PFSK-1 (cell line): ENCODE results near the gene RAB9A.

Source experiments
- FOXP2 ChIP-seq: optimal IDR thresholded peaks from 2 replicates; pipeline ENCODE3; 2011; ENCODE audit warnings: borderline replicate concordance, control low read depth, inconsistent platforms; ENCODE audit not compliant: insufficient read depth; ENCODE audit errors: extremely low read length, extremely low read depth
- POLR2AphosphoS5 ChIP-seq: IDR thresholded peaks from 2 replicates; pipeline ENCODE4 v1.6.1; 2012; ENCODE audit warnings: low read depth, mild to moderate bottlenecking, control low read depth, low read length, moderate library complexity
- REST ChIP-seq, 2 experiments: IDR thresholded peaks; 2 replicates each; pipeline versions ENCODE4 v1.6.1 to v1.8.0; 2011 to 2012; ENCODE audit warnings: low read depth in 2 of 2, low read length in 2 of 2, control low read depth in 1 of 2, inconsistent platforms in 1 of 2, mild to moderate bottlenecking in 1 of 2, moderate library complexity in 1 of 2; ENCODE audit not compliant: insufficient read depth in 1 of 2
- SIN3A ChIP-seq: IDR thresholded peaks from 2 replicates; pipeline ENCODE4 v1.6.1; 2012; ENCODE audit warnings: mild to moderate bottlenecking, low read length, moderate library complexity, borderline replicate concordance; ENCODE audit not compliant: insufficient read depth
- TAF1 ChIP-seq: IDR thresholded peaks from 2 replicates; pipeline ENCODE4 v1.6.1; 2012; ENCODE audit warnings: low read length, control low read depth, borderline replicate concordance; ENCODE audit not compliant: insufficient read depth

The RAB9A gene

GRCh38 chrX:13690836-13691235, 1.9 kb downstream of the RAB9A start:
- TF ChIP-seq SIN3A, result no peak

GRCh38 chrX:13691841-13692371, 3.0 kb downstream of the RAB9A start:
- no peak for TF ChIP-seq TAF1
- TF ChIP-seq FOXP2, result no peak

GRCh38 chrX:13692771-13693231, 3.9 kb downstream of the RAB9A start:
- no peak for TF ChIP-seq FOXP2
- TF ChIP-seq POLR2AphosphoS5, result no peak
- TF ChIP-seq SIN3A, result no peak
- no peak for TF ChIP-seq TAF1
- no peak for TF ChIP-seq REST (IDR thresholded peaks at IDR 0.05; ENCODE audit: insufficient read depth in 1 of 2, low read depth in 2 of 2, low read length in 2 of 2)

- no peak for TF ChIP-seq TAF1
- TF ChIP-seq REST (IDR thresholded peaks at IDR 0.05; ENCODE audit: insufficient read depth in 1 of 2, low read depth in 2 of 2, low read length in 2 of 2), result no peak
- TF ChIP-seq FOXP2, result no peak
- TF ChIP-seq POLR2AphosphoS5, result no peak
- no peak for TF ChIP-seq SIN3A
Observed at GRCh38 chrX:13693341-13693961, 4.5 kb downstream of the RAB9A start.

- TF ChIP-seq POLR2AphosphoS5 (no peak), SIN3A (no peak), REST (IDR thresholded peaks at IDR 0.05; ENCODE audit: insufficient read depth in 1 of 2, low read depth in 2 of 2, low read length in 2 of 2) (no peak)
Observed at GRCh38 chrX:13694359-13694758, 5.4 kb downstream of the RAB9A start.

GRCh38 chrX:13694983-13695382, 6.1 kb downstream of the RAB9A start:
- TF ChIP-seq FOXP2, result no peak
- no peak for TF ChIP-seq REST (IDR thresholded peaks at IDR 0.05; ENCODE audit: insufficient read depth in 1 of 2, low read depth in 2 of 2, low read length in 2 of 2)
- TF ChIP-seq SIN3A, result no peak
- no peak for TF ChIP-seq TAF1
- no peak for TF ChIP-seq POLR2AphosphoS5
